ENCODE data around the gene OPCML.

Gene OPCML

DNA sequence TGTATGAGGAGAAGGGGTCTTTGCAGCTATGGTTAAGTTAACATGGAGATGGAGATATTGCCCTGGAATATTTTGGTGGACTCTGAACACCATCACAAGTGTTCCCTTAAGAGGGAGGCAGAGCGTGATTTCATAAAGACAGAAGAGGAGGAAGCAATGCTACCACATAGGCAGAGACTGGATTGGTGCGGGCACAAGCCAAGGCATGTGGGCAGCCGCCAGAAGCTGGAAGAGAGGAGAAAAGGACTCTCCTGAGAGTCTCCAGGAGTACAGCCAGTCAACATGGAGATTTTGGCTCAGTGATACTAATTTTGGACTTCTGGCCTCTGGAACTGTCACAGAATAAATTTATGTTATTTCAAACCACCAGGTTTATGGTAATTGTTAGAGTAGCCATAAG, 231.6 kb downstream of the OPCML start:
- DNase-seq (ENCODE audit: low read depth in 2 of 2) = no peak

DNA sequence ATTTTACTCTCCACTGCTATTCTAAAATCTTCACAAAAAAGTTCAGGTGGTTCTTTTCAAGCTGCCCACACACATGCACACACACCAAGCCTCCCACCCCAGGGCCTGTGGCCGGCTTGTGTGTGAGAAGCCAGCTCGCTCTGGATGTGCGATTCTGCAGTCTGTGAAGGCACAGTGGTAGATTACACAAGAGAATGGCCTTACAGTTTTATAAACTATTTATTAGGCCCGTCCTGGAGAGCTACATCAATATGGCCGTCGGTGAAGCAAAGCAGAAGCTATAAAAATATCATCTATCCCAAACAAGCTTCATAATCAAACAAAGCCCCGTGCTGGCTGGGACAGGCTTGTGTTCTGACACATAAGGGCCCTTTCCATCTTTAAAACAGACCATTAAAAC, 240.5 kb downstream of the OPCML start:
- no peak for DNase-seq (ENCODE audit: low read depth in 2 of 2)

- no peak for DNase-seq (ENCODE audit: low read depth in 2 of 2)
These were observed 246.9 kb downstream of the OPCML start for GRCh38 chr11:133285359-133285758.

GRCh38 chr11:133284156-133284555, 248.1 kb downstream of the OPCML start:
- no peak for DNase-seq (ENCODE audit: low read depth in 2 of 2)

GRCh38 chr11:133277886-133278285, 254.4 kb downstream of the OPCML start:
- no peak for DNase-seq (ENCODE audit: low read depth in 2 of 2)

- no peak for DNase-seq (ENCODE audit: low read depth in 2 of 2)
These were observed 260.2 kb downstream of the OPCML start for GRCh38 chr11:133271871-133272776.

- no peak for DNase-seq (ENCODE audit: low read depth in 2 of 2)
These were observed 261.1 kb downstream of the OPCML start for GRCh38 chr11:133271206-133271605.

DNA sequence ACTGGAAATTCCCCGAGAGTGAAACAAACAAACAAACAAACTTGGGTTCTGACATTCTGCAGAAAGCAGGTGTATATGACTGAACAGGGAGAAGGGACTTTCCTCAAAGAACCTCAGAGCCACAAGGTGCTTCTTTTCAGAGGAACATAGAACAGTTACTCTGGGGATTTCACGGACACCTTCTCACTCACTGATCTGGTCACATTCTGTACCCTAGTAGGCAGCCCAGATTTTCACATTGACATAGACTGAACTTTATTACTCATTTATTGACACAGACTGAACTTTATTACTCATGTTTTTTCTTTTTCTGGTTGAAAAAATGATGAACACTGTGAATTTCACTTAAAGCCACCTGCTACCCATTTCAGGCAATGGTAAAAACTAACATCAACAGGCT, 263.0 kb downstream of the OPCML start:
- DNase-seq (ENCODE audit: low read depth in 2 of 2) = no peak

DNA sequence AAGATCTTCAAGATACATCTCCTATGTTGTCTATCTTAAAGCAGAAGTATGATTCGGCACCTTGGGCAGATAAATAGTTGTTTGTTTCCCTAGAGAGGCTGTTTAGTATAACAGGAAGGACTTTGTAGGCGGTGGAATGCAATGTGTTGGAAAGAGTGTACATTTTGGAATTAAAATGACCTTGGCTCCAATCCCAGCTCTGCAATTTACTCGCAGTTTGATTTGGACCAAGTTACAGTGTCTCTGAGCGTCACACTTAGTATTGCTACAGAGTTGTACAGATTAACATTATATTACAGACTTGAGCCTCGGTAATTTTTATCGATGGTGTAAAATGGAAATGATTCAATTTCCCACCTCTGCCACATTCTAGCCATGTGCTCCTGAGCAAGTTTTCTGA, 265.3 kb downstream of the OPCML start:
- no peak for DNase-seq (ENCODE audit: low read depth in 2 of 2)

DNA sequence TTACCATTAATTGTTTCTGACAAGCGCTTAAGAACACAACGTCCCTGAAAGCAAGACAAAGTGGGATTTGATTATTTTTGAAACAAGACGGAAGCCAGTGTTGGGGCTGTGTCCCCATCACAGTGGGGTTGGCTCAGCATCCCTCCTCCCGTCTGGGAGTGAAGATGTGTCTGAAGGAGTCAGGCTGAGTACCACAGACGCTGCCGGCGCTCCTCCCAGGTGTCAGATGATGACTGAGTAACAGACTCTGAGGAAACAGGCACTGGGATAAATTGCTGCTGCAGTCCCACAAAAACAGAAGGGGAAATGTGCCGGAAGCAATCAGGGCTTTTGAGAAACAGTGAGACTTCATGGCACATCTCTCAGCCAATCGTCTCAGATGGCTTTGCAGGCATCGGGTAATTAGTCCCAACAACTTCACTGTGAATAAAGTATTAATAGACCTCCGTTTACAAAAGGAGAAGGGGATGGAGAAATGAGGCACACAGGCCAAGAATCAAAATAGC, 266.7 kb downstream of the OPCML start:
- DNase-seq (ENCODE audit: low read depth in 2 of 2) = no peak

DNA sequence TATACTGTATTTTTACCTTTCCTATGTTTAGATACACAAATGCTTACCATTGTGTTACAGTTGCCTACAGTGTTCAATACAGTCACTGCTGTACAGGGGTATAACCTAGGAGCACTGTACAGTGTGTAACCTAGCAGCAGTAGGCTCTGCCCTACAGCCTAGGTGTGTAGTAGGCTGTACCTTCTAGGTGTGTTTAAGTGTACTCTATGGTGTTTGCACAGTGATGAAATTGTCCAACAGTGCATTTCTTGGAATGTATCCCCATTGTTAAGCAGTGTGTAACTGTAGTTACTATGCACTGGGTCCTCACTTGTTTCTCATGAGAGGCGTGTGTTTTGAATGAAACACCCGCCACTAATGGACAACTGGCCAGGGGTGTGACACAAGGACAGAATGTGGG, 269.0 kb downstream of the OPCML start:
- DNase-seq (ENCODE audit: low read depth in 2 of 2) = no peak

DNA sequence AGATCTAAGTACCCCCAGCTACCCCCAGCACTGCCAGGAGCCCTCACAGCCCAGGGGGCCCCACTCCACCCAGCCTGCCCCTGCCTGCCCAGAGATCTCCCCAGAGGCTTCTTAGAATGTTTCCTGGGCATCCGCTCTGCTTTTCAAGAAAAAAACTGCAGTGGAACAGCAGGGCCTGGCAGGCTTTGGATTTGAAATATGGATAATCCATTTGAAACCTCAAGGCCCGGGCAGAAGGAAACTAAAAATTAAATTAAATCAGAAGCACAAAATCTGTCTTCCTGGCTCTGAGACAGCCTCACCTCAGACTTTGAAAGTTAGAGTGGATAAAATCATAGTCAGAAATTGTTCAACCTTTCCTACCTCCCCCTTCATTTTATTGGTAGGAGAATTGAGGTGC, 273.6 kb downstream of the OPCML start:
- no peak for DNase-seq (ENCODE audit: low read depth in 2 of 2)

GRCh38 chr11:133254601-133255000, 277.7 kb downstream of the OPCML start:
- no peak for DNase-seq (ENCODE audit: low read depth in 2 of 2)

- DNase-seq (ENCODE audit: low read depth in 2 of 2) = no peak
These were observed 278.7 kb downstream of the OPCML start for GRCh38 chr11:133253570-133253969.

- no peak for DNase-seq (ENCODE audit: low read depth in 2 of 2)
These were observed 280.5 kb downstream of the OPCML start for GRCh38 chr11:133251841-133252240.

DNA sequence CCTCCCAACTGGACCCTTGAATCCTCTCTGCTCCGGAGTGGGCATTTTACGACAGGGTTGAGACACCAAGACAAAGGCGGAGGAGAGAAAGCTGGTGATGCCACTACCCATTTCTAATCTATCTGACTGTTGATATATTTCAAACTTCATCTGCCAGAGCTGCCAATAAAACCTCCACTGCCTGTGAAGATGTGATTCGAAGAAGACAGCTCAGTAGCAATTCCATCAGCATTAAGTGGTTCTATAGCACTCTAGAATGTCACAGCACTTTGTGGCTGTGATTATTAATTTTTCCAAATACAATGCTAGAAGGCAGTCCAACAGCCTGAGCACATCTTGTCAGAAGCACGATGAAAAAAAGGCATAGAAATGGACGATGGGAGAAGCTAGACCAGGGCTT, 282.8 kb downstream of the OPCML start:
- no peak for DNase-seq (ENCODE audit: low read depth in 2 of 2)

DNA sequence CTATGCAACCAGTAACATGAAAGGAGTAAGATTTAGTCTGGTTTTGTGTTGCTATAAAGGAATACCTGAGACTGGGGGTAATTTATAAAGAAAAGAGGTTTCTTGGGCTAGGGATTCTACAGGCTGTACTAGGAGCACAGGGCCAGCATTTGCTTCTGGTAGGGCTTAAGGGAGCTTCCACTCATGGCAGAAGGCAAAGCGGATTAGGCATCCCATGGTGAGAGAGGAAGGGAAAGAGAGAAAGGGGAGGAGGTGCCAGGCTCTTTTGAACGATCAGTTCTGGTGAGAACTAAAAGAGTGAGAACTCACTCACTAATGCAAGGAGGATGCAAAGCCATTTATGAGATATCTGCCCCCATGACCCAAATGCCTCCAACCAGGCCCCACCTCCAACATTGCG, 283.2 kb downstream of the OPCML start:
- no peak for DNase-seq (ENCODE audit: low read depth in 2 of 2)

DNA sequence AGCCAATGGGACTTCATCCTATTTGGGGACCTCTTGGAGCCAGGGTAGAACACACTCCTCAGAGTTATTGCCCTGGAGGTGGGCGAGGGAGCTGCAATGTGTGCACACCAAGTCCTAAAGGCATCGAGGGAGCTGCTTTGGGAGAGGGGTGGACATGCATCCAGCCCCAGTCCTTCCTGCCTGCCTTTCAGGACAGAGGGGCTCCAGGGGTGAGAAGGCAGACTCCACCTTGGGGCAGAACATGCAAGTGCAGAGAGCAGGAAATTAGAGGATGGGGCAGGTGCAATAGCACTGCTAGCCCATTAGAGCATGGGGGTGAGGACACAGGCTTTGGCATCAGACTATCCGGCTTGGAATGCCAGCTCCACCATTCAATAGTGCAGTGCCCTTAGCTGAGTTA, 288.5 kb downstream of the OPCML start:
- no peak for DNase-seq (ENCODE audit: low read depth in 2 of 2)

DNA sequence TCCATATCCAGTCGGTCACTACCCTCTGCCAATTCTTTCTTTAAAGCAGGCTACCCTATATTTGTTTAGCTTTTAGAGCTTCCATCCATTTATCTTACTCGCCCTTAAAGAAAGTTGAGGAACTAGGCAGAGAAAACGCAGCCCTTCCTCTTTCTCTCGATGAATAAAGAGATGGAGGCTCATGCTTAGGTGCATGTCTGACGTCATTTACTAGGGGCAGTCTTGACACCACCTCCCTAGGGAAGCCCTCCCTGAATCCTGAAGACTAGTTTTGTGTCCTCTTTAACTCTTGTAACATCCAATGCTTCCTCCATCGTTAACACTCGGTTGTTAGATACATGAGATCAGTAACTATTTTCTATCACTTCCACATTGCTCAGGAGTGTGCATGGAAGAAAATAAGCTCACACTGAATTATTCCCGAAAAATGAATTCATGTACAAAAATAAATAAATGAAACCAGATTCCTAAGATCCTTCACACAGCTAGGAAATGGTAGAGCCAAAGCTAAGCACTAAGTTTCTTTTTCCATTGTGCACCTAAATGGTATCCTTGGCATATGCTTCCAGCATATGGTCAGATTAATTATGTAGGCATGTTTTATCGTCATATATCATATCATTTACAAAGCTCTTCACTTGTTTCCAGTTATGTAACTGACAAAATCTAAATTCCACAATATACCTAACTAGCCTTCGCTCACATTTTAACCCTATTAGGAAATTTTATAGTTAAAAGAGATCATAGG, 291.2 kb downstream of the OPCML start:
- DNase-seq (ENCODE audit: low read depth in 2 of 2) = no peak

GRCh38 chr11:133239575-133239974, 292.7 kb downstream of the OPCML start:
- DNase-seq (ENCODE audit: low read depth in 2 of 2) = no peak

DNA sequence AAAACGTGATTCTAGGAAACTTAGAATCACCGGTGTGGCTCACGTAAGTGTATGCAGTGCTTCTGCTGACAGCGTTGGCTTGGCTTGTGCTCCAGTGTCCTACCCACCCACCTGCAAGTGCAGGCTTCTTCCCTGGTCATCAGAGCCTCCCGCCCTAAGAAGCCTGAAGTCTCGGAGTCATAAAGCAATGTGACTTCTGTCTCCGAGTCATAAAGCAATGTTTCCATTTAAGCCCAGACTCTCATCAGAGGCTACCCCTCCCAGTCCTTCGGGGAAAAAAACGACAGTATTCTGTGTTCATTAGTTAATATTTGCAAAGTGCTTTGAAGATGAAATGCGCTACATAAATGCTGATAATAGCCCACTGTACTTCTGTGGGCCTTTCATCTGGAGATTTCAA, 293.8 kb downstream of the OPCML start:
- no peak for DNase-seq (ENCODE audit: low read depth in 2 of 2)

DNA sequence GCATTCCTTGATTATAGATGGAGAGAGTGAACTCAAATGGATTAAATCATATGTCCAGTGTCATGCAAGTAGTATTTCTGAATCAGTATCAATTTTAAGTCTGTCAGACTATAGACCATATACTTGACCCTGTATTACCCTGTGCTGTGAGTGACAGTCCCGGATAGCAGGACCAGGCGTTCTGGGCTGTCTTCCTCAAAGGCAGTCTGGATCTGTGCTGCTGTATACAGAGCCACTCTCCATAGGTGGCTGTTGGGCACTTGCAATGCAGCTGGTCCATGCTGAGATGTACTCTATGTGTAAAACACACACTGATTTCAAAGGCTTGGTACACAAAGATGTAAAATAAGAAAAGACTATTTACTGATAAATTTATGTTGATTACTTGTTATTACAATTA, 294.3 kb downstream of the OPCML start:
- DNase-seq (ENCODE audit: low read depth in 2 of 2) = no peak

- no peak for DNase-seq (ENCODE audit: low read depth in 2 of 2)
These were observed 296.9 kb downstream of the OPCML start for GRCh38 chr11:133235381-133235780.

Data from stimulated activated CD4-positive, alpha-beta T cell treated with anti-CD3 and anti-CD28 coated beads, Interleukin-4, amount 100 ng/mL, for 48 hours (primary cell).